HG03095 (cell line): ENCODE data around the gene CIRBP.

ENCODE experiments used
- ATAC-seq: cut with Tn5 transposase; IDR thresholded peaks from one replicate; pipeline ENCODE4 v1.9.1; 2021; ENCODE audit warnings: moderate library complexity; ENCODE audit not compliant: unreplicated experiment

CIRBP gene

DNA sequence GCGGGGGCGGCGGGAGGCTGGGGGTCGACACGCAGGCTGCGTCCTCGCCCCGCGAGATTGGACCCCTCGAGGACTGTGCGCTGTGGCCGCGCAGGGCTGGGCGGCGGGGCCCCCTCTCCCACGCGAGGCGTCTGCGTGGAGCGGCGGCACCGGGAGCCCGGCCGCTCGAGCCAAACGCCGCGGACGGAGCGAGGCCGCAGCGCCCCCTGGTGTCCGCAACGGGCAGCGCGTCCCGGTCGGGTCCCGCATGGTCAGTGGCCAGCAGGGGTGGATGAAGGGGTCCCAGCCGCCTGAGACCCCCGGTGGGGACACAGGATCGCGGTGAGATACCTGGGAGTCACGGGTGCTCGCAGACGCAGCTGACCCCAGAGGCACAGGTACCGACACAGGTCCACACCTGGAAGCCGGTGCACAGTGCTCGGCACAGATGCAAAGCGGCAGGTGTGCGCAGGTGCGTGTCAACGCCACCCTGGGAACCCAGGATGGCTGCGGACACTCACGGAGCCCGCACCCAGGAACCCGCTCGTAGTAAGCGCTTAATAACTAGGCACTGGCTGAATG, 2.1 kb upstream of the CIRBP start:
- peak; percentile 4 for ATAC-seq

- no peak for ATAC-seq
Measured at GRCh38 chr19:1267477-1268225, 1.5 kb upstream of the CIRBP start.

GRCh38 chr19:1268226-1269064, 687 bp upstream of the CIRBP start:
- no peak for ATAC-seq

DNA sequence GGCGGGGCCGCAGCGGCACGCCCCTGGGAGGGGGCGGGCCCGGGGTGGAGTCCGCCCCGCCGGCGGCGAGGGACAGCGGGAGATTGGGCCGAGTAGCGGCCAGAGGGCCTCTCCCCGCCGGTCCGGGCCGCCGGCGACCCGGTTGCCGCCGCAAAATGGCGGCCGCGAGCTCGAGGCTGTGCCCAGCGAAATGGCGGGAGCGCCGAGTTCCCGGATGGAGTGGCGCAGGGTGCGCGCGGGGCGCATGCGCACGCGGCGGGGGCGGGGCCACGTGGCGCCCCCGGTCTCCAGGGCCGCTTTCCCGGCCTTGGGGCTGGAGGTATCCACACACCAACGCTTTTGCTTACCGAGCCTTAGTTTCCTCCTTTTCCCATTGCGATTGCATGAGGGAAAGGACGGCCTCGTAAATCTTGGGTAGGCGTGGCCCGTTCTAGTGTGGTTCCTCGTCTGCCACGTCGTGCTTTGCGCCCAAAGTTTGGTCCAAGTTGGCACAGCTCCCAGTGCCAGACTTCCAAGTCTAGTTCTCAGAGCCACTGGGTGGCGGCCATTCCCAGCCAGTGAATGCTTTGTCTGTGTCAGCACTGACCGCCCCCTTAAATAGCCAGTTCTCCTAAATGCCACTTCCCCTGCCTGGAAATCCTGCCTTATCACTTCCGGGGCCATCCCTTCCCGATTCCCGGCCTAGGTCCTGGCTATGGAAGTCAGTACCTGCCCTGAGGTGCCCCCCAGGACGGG, 513 bp downstream of the CIRBP start:
- peak; percentile 9 for ATAC-seq

DNA sequence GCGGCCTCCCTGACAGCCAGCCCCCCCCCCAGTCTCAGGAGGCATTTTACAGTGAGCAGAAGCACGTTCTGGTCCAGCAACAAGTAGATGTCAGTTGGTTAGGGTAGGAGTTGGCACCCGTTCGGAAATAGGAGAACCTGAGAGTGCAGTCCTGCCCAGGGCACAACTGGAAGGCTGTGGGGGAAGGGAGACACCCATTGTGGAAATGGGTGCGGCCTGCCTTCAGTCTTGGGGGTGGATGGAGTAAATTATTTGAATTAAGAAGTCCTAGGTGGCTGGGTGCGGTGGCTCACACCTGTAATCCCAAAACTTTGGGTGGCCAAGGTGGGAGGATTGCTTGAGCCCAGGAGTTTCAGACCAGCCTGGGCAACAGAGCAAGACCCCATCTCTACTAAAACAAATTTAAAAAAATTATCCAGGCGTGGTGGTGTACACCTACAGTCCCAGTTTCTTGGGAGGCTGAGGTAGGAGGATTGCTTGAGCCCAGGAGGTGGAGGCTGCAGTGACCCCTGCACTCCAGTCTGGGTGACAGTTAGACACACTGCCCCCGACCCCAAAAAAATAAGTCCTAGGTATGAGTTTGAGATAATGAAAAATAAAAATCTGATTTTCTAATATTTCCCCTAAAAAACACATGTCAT, 1.2 kb downstream of the CIRBP start:
- no peak for ATAC-seq

DNA sequence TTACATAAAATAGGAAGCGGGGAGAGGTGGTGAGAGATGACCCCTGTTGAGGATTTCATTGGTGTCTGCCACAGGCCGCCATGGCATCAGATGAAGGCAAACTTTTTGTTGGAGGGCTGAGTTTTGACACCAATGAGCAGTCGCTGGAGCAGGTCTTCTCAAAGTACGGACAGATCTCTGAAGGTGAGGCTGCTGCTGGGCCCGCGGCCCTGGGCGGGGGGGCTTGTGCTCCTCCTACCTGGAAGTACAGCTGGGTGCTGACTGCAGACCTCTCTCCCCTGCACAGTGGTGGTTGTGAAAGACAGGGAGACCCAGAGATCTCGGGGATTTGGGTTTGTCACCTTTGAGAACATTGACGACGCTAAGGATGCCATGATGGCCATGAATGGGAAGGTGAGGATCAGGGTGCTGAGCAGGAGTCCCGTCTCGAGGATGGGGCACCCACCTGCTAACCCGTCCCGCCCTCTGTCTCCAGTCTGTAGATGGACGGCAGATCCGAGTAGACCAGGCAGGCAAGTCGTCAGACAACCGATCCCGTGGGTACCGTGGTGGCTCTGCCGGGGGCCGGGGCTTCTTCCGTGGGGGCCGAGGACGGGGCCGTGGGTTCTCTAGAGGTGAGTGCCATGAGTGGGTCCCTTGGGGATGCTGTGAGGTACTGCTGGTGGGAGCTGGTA, 1.9 kb downstream of the CIRBP start:
- no peak for ATAC-seq

DNA sequence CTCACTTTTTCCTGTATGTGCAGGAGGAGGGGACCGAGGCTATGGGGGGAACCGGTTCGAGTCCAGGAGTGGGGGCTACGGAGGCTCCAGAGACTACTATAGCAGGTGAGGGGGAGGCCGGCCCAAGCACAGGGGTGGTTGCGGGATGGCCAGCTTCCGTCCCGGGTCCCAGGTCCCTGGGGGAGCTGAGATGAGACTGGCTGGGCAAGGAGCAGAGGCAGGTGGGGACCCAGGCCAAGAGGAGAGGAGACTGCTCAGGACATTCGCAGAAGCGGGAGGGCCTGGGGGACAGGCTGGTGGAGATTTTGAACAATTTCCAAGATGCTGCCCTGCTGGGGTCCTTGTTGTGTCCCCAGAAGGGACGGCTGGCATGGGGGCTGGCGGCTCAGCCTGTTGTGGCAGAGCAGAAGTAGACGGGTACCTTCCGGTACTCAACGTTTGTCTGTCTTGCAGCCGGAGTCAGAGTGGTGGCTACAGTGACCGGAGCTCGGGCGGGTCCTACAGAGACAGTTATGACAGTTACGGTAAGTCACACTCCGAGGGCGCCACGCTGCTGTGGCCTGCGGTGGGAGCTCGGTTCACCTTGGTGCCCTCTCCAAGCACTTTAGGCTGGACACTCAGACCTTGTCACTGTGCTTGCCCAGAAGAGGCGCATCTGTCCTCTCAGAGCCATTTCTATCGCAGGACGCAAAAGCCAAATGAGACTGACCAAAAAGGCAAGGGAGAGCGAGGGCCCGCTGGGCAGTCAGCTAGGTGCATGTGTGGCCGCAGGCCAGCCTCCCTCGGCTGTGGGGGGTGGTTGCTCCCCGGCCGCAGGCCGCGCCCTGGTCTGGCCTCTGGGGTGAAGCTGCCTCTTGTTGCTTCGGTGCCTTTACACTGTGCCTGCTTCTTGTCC, 2.6 kb downstream of the CIRBP start:
- ATAC-seq = no peak

DNA sequence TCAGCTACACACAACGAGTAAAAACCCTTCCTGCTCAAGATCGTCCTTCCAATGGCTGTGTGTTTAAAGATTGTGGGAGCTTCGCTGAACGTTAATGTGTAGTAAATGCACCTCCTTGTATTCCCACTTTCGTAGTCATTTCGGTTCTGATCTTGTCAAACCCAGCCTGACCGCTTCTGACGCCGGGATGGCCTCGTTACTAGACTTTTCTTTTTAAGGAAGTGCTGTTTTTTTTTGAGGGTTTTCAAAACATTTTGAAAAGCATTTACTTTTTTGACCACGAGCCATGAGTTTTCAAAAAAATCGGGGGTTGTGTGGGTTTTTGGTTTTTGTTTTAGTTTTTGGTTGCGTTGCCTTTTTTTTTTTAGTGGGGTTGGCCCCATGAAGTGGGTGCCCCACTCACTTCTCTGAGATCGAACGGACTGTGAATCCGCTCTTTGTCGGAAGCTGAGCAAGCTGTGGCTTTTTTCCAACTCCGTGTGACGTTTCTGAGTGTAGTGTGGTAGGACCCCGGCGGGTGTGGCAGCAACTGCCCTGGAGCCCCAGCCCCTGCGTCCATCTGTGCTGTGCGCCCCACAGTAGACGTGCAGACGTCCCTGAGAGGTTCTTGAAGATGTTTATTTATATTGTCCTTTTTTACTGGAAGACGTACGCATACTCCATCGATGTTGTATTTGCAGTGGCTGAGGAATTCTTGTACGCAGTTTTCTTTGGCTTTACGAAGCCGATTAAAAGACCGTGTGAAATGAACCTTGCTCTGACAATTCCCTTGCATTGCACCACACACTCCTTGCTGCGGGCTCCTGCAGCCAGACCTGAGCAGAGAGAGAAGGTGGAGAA, 3.5 kb downstream of the CIRBP start:
- no peak for ATAC-seq

- ATAC-seq = no peak
Measured at GRCh38 chr19:1273263-1274041, 4.3 kb downstream of the CIRBP start.

- ATAC-seq = no peak
Measured at GRCh38 chr19:1274081-1274851, 5.1 kb downstream of the CIRBP start.

GRCh38 chr19:1274852-1275259, 5.7 kb downstream of the CIRBP start:
- no peak for ATAC-seq

DNA sequence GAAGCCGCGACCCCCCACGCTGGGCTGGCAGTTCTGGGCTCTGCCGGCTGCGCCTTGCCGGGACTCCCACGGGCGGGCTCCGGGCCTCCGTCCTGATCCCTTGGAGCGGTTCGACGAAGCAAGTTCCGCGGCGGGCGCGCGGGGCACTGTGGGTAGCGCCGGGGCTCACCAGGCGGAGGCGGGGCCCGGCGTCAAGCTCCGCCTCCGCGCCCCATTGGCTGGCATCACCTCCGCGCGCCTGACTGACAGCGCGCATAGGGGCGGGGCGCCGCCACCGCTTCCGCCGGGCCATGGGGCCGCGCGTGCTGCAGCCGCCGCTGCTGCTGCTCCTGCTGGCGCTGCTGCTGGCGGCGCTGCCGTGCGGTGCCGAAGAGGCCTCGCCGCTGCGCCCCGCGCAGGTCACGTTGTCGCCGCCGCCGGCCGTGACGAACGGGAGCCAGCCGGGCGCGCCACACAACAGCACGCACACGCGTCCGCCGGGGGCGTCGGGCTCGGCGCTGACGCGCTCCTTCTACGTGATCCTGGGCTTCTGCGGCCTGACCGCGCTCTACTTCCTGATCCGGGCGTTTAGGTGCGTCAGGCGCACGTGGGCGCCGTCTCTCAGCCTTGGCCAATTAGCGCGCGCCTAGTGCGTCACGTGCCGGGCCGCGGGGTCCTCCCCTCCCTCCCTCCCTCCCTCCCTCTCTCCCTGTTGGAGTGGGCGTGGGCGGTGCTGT, 6.3 kb downstream of the CIRBP start, which contains the start of gene FAM174C:
Gene FAM174C, plus strand, starts transcription at position 271 of the 716 bp plus-strand sequence. Its CDS starts 20 bp downstream, at position 291.
- ATAC-seq = peak; percentile 58

DNA sequence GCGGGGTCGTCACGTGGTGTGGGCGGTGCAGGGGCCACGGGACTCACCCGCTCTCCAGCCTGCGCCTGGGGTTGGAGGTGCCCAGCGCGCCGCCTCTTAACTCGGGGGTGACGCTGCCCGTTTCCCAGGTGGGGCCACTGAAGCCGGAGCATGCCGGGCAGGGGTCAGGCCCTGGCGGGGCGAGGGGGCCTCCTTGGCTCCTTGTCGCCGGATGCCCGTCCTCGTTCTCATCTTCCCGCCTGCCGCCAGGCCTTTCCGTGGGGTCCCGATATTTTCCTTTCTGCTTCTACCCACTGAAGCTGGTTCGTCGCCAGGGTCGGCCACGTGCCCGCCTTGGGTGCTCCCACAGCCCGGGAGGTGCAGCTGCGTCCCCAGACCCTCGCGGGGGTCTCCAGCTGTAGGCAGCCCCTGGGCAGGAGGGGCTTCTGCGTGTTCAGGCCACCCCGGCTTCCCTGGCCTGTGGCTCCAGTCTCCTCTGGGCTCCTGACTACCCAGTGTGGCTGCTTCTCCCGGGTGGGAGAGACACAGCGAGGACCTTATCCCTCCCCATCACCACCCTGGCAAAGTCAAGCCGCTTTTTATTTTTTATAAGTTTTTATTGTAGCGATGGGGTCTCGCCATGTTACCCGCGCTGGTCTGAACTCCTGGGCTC, 7.0 kb downstream of the CIRBP start:
- no peak for ATAC-seq

DNA sequence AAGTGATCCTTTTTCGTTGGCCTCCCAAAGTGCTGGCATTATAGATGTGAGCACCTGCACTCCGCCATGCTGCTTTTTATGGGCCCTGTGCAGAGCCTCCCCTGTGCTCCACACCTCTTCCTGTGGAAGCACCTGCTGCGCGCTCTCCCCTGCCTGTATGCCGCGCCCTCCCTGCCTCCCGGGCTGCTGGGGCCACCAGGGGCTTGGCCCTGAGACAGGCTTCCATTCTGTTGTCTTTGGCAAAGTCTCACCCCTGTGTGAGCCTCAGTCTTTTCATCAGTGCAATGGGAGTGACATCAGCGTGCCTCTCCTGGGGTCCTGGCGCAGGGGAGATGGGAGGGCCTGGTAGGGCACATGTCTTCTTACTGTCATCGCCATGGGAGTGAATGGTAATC, 7.5 kb downstream of the CIRBP start:
- no peak for ATAC-seq

GRCh38 chr19:1277061-1277460, 7.9 kb downstream of the CIRBP start:
- no peak for ATAC-seq

GRCh38 chr19:1278074-1278473, 8.9 kb downstream of the CIRBP start:
- no peak for ATAC-seq
